OCI-LY1 (cell line): Measurements from ENCODE around the gene SIGLEC1.
A peak's percentile ranks its signal among the peaks of the same experiment; 100 is the strongest.

Source experiments
- EZH2 ChIP-seq: fragments of 200-600 bp; sonication (generic), shearing (Covaris generic); IDR thresholded peaks from 2 replicates; pipeline ENCODE4 v1.8.0; 2017; ENCODE audit warnings: borderline replicate concordance, mixed run types, mild to moderate bottlenecking, antibody characterized with exemption, low read length, moderate library complexity, mixed read lengths
- TF ChIP-seq, protein P1 (sequence below): fragments of 200-600 bp; sonication (generic), shearing (Covaris generic); IDR thresholded peaks from 2 replicates; pipeline ENCODE4 v1.5.1; 2017; ENCODE audit warnings: mild to moderate bottlenecking, antibody characterized with exemption, low read length, moderate library complexity, mixed read lengths

DNA sequence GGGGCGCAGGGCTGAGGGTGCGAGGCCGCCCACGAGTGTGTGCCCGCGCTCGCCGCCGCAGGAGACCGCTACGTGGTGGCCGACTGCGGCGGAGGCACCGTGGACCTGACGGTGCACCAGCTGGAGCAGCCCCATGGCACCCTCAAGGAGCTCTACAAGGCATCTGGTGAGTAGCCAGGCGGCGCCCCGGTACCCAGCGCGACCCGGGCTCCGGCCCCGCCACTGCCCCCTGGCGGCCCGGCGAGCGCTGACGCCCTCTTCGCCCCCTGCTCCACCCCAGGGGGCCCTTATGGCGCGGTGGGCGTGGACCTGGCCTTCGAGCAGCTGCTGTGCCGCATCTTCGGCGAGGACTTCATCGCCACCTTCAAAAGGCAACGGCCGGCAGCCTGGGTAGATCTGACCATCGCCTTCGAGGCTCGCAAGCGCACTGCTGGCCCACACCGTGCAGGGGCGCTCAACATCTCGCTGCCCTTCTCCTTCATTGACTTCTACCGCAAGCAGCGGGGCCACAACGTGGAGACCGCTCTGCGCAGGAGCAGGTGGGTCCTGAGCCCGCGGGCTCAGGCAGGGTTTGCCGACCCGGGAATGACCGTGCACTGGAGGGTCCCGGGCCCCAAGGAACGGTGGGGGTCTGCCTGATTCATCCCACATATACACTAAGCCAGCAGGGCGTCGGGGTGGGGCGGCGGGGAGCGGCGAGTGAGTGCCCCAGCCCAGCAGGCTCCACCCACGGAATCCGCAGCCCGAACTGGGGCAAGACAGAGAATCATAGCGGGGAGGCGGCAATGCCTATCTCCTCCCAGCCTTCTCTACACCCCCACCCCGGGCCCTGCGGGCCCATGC is 37.5 kb upstream of the SIGLEC1 start:
- TF ChIP-seq, protein P1, sequence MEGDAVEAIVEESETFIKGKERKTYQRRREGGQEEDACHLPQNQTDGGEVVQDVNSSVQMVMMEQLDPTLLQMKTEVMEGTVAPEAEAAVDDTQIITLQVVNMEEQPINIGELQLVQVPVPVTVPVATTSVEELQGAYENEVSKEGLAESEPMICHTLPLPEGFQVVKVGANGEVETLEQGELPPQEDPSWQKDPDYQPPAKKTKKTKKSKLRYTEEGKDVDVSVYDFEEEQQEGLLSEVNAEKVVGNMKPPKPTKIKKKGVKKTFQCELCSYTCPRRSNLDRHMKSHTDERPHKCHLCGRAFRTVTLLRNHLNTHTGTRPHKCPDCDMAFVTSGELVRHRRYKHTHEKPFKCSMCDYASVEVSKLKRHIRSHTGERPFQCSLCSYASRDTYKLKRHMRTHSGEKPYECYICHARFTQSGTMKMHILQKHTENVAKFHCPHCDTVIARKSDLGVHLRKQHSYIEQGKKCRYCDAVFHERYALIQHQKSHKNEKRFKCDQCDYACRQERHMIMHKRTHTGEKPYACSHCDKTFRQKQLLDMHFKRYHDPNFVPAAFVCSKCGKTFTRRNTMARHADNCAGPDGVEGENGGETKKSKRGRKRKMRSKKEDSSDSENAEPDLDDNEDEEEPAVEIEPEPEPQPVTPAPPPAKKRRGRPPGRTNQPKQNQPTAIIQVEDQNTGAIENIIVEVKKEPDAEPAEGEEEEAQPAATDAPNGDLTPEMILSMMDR: peak; percentile 61
- TF ChIP-seq EZH2: no peak
